ENCODE measurements around the gene DENND1B. TPM values are rescaled to one million over a fixed set of nuclear protein-coding genes. Genes with fewer than 3 reads are reported as not detected.

Gene DENND1B
- total RNA-seq, 2 donors from 2014 or later: 6.9 to 26.2 TPM

DNA sequence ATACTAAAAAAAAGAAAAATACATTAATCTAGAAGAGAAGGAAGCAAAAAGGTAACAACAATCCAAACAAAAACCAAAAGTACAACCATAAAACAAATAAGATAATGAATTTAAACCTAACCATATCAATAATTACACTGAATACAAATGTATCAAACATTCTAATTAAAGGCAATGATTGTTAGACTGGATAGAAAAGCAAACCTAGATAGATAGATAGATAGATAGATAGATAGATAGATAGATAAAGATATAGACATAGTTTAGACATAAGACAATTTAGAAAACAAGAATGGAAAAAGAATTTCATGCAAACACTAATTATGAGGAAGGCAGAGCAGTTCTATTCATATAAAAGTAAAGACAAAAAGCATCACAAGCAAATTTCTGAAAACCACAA lies 24.9 kb downstream of the DENND1B start:
- Histone ChIP-seq H3K36me3 (replicated peaks in 1 of 2; ENCODE audit: insufficient read depth in 1 of 2, low read depth in 2 of 2) (no peaks in the 10 kb centered on the region), H3K9me3 (no peaks in the 10 kb centered on the region), H3K27me3 (no peaks in the 10 kb centered on the region), H3K27ac (no peak overlapping the region), H3K4me1 (peaks cover 7% of the 10 kb centered on the region), H3K4me3 (no peak overlapping the region)
- TF ChIP-seq, protein P1, sequence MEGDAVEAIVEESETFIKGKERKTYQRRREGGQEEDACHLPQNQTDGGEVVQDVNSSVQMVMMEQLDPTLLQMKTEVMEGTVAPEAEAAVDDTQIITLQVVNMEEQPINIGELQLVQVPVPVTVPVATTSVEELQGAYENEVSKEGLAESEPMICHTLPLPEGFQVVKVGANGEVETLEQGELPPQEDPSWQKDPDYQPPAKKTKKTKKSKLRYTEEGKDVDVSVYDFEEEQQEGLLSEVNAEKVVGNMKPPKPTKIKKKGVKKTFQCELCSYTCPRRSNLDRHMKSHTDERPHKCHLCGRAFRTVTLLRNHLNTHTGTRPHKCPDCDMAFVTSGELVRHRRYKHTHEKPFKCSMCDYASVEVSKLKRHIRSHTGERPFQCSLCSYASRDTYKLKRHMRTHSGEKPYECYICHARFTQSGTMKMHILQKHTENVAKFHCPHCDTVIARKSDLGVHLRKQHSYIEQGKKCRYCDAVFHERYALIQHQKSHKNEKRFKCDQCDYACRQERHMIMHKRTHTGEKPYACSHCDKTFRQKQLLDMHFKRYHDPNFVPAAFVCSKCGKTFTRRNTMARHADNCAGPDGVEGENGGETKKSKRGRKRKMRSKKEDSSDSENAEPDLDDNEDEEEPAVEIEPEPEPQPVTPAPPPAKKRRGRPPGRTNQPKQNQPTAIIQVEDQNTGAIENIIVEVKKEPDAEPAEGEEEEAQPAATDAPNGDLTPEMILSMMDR (IDR thresholded peaks at IDR 0.05): no peak
- TF ChIP-seq POLR2A (IDR thresholded peaks at IDR 0.05): no peak
- DNase-seq (no peak), ATAC-seq (no peak)
- intact Hi-C loops (cut with DNase I): no loop called here

DNA sequence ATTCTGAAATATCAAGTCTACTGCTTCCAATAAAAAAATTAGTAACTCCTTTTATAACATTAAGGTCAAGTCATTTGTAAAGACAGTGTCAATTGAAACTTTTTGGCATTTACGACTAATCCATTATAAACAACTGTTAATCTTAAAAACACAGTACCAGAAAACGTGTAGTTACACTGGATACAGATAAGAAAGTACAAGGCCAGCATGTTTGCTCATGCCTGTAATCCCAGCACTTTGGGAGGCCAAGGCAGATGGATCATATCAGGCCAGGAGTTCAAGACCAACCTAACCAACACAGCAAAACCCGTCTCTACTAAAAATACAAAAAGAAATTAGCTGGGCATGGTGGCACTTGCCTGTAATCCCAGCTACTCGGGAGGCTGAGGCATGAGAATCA lies 29.4 kb downstream of the DENND1B start:
- no peak overlapping the region for H3K27ac ChIP-seq
- ATAC-seq: no peak
- intact Hi-C loops (cut with DNase I): no loop called here
- H3K4me3 ChIP-seq: no peak overlapping the region
- TF ChIP-seq POLR2A (IDR thresholded peaks at IDR 0.05): no peak
- TF ChIP-seq, protein P1 (IDR thresholded peaks at IDR 0.05): no peak
- WGBS, 2 donors: 40 to 49% methylated on average over 4 of the region's 4 CpGs
- no peaks in the 10 kb centered on the region for H3K27me3 ChIP-seq
- no peaks in the 10 kb centered on the region for H3K36me3 ChIP-seq (replicated peaks in 1 of 2; ENCODE audit: insufficient read depth in 1 of 2, low read depth in 2 of 2)
- H3K9me3 ChIP-seq: no peaks in the 10 kb centered on the region
- no peak for DNase-seq
- peaks cover 19% of the 10 kb centered on the region for H3K4me1 ChIP-seq

DNA sequence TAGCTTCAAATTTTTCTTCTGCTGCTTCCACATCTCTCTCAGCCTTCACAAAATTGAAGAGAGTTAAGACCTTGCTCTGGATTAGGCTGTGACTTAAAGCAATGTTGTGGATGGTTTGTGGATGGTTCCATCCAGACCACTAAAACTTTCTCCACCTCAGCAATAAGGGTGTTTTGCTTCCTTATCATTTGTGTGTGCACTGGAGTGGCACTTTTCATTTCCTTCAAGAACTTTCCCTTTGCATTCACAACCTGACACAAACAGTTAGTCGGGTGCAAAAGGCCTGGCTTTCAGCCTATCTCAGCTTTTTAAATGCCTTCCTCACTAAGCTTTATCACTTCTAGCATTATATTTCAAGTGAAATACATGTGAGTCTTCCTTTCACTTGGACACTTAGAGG lies 30.3 kb downstream of the DENND1B start:
- Histone ChIP-seq H3K27me3 (no peaks in the 10 kb centered on the region), H3K9me3 (no peaks in the 10 kb centered on the region), H3K4me3 (no peak overlapping the region), H3K27ac (no peak overlapping the region), H3K4me1 (peaks cover 28% of the 10 kb centered on the region), H3K36me3 (replicated peaks in 1 of 2; ENCODE audit: insufficient read depth in 1 of 2, low read depth in 2 of 2) (no peaks in the 10 kb centered on the region)
- DNase-seq: no peak
- ATAC-seq: no peak
- intact Hi-C loops (cut with DNase I): no loop called here
- TF ChIP-seq, protein P1 (IDR thresholded peaks at IDR 0.05): no peak
- no peak for TF ChIP-seq POLR2A (IDR thresholded peaks at IDR 0.05)
- WGBS, 2 donors: 31 to 63% methylated on average over 1 of the region's 1 CpG

DNA sequence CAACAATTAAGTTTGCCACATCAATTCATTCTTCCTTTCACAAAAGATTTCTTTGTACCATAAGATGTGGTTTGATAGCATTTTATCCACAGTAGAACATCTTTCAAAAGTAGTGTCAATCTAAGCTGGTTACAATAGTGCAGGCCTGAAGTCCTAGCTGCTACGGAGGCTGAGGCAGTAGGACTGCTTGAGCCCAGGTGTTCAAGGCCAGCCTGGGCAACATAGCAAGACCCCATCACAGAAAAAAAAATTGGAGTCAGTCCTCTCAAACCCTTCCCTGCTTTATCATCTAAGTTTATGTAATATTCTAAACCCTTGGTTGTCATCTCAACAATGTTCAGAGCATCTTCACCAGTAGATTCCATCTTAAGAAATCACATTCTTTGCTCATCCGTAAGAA lies 31.7 kb downstream of the DENND1B start:
- H3K27me3 ChIP-seq: no peaks in the 10 kb centered on the region
- DNase-seq (no peak), ATAC-seq (no peak)
- intact Hi-C loops (cut with DNase I): no loop called here
- WGBS, 2 donors: 85 to 93% methylated on average over 2 of the region's 2 CpGs
- H3K36me3 ChIP-seq (replicated peaks in 1 of 2; ENCODE audit: insufficient read depth in 1 of 2, low read depth in 2 of 2): no peaks in the 10 kb centered on the region
- H3K4me3 ChIP-seq: no peak overlapping the region
- H3K4me1 ChIP-seq: peaks cover 38% of the 10 kb centered on the region
- no peak overlapping the region for H3K27ac ChIP-seq
- no peaks in the 10 kb centered on the region for H3K9me3 ChIP-seq
- TF ChIP-seq, protein P1 (IDR thresholded peaks at IDR 0.05): no peak
- TF ChIP-seq POLR2A (IDR thresholded peaks at IDR 0.05): no peak

DNA sequence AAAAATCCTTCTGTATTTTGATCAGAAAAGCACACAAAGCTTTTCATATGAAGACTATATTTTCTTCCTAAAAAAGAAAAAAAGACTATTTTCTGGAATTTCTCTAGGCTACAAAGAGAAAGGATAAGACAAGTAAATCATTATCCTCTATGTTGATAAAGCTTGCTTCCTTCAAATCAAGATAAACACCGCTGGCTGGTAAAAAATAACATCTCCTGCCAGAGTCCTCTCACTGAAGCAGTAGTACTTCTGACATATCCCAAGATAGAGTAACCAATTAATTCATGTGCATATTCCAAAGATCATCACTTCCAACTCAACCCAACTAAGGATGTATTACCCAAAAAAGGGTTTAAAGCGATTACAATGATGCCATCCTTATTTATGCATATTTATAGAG lies 34.3 kb downstream of the DENND1B start:
- Histone ChIP-seq H3K36me3 (replicated peaks in 1 of 2; ENCODE audit: insufficient read depth in 1 of 2, low read depth in 2 of 2) (no peaks in the 10 kb centered on the region), H3K9me3 (no peaks in the 10 kb centered on the region), H3K4me3 (no peak overlapping the region), H3K4me1 (peaks cover 44% of the 10 kb centered on the region), H3K27me3 (no peaks in the 10 kb centered on the region), H3K27ac (no peak overlapping the region)
- intact Hi-C loops (cut with DNase I): no loop called here
- TF ChIP-seq POLR2A (IDR thresholded peaks at IDR 0.05): no peak
- TF ChIP-seq, protein P1 (IDR thresholded peaks at IDR 0.05): no peak
- WGBS, 2 donors: 47 to 56% methylated on average over 2 of the region's 2 CpGs
- ATAC-seq: no peak
- no peak for DNase-seq
